PC-9 (cell line): ENCODE data around the gene AQP12A. TPM values are rescaled to one million over a fixed set of nuclear protein-coding genes. Genes with fewer than 3 reads are reported as not detected.

Experiments used
- BruUV-seq: library from RNA; stranded (reverse); fragments of 400-500 nt; replicated peaks from 2 replicates; lab custom pipeline; 2021; lab: Mats Ljungman, UMichigan
- CTCF ChIA-PET: fragments of 300-600 bp; sonication (Branson Sonifier 250); formaldehyde crosslinking; loops from one replicate; lab custom pipeline; 2022; ENCODE audit warnings: antibody characterized with exemption; lab: Charles Lee
- POLR2A ChIA-PET: fragments of 300-600 bp; sonication (Branson Sonifier 250); formaldehyde crosslinking; loops from one replicate; lab custom pipeline; 2022; ENCODE audit warnings: antibody characterized with exemption; ENCODE audit not compliant: unreplicated experiment; lab: Charles Lee
- DNase-seq, 2 experiments: peaks; one replicate each; pipeline versions ENCODE4 v3.0.0 to v3.0.0-alpha.2; 2015 to 2022; ENCODE audit warnings: mixed read lengths in 1 of 2
- H2AFZ ChIP-seq: fragments of 200-600 bp; sonication (generic); 2 replicates; pipeline ENCODE4 v1.8.1; 2017; ENCODE audit warnings: antibody characterized with exemption
- H3F3A ChIP-seq: fragments of 200-600 bp; sonication (generic); 2 replicates; pipeline ENCODE4 v1.8.1; 2017; ENCODE audit warnings: antibody characterized with exemption, mild to moderate bottlenecking, low read depth; ENCODE audit not compliant: insufficient read depth
- H3K27ac ChIP-seq: fragments of 200-600 bp; sonication (generic); 2 replicates; pipeline ENCODE4 v1.6.1; 2016; ENCODE audit warnings: mixed run types
- H3K27me3 ChIP-seq: fragments of 200-600 bp; sonication (generic); 2 replicates; pipeline ENCODE4 v1.6.1; 2016; ENCODE audit warnings: low read depth, mixed run types; ENCODE audit not compliant: insufficient read depth
- H3K36me3 ChIP-seq: fragments of 200-600 bp; sonication (generic); 2 replicates; pipeline ENCODE4 v1.6.1; 2016; ENCODE audit warnings: low read depth, mixed run types
- H3K4me1 ChIP-seq: fragments of 200-600 bp; sonication (generic); replicated peaks from 2 replicates; pipeline ENCODE4 v1.6.1; 2016; ENCODE audit warnings: mixed run types; ENCODE audit not compliant: insufficient read depth
- H3K4me2 ChIP-seq: fragments of 200-600 bp; sonication (generic); 2 replicates; pipeline ENCODE4 v1.6.1; 2017; ENCODE audit warnings: mixed run types
- H3K4me3 ChIP-seq: fragments of 200-600 bp; sonication (generic); 2 replicates; pipeline ENCODE4 v1.6.1; 2016; ENCODE audit warnings: mixed run types
- H3K79me2 ChIP-seq: fragments of 200-600 bp; sonication (generic); 2 replicates; pipeline ENCODE4 v1.6.1; 2017; ENCODE audit warnings: low read depth, mixed run types
- H3K9me2 ChIP-seq: fragments of 200-600 bp; sonication (generic); 2 replicates; pipeline ENCODE4 v1.8.1; 2017; ENCODE audit warnings: mild to moderate bottlenecking; ENCODE audit not compliant: insufficient read depth
- H3K9me3 ChIP-seq: fragments of 200-600 bp; sonication (generic); 2 replicates; pipeline ENCODE4 v1.8.1; 2016; ENCODE audit warnings: low read depth; ENCODE audit not compliant: insufficient read depth
- H4K20me1 ChIP-seq: fragments of 200-600 bp; sonication (generic); 2 replicates; pipeline ENCODE4 v1.8.1; 2017; ENCODE audit not compliant: insufficient read depth
- CTCF ChIP-seq: fragments of 200-600 bp; sonication (generic); conservative IDR thresholded peaks from 2 replicates; pipeline ENCODE4 v1.6.1; 2017; ENCODE audit warnings: mixed run types, antibody characterized with exemption, mild to moderate bottlenecking, moderate library complexity
- EZH2 ChIP-seq: fragments of 200-600 bp; sonication (generic); IDR thresholded peaks from 2 replicates; pipeline ENCODE4 v1.8.0; 2017; ENCODE audit warnings: antibody characterized with exemption, low read depth
- intact Hi-C: fragments of 100-400 bp; cut with micrococcal nuclease; formaldehyde crosslinking; loops from one replicate; pipeline ENCODE4 v1.10.0; 2022; ENCODE audit not compliant: unreplicated experiment
- total RNA-seq: library from RNA; stranded (reverse); gene quantifications from 2 replicates; pipeline ENCODE4 v1.2.3, GENCODE V29; 2021

Gene AQP12A
- total RNA-seq, 1 experiment from 2014 or later, result not detected

DNA sequence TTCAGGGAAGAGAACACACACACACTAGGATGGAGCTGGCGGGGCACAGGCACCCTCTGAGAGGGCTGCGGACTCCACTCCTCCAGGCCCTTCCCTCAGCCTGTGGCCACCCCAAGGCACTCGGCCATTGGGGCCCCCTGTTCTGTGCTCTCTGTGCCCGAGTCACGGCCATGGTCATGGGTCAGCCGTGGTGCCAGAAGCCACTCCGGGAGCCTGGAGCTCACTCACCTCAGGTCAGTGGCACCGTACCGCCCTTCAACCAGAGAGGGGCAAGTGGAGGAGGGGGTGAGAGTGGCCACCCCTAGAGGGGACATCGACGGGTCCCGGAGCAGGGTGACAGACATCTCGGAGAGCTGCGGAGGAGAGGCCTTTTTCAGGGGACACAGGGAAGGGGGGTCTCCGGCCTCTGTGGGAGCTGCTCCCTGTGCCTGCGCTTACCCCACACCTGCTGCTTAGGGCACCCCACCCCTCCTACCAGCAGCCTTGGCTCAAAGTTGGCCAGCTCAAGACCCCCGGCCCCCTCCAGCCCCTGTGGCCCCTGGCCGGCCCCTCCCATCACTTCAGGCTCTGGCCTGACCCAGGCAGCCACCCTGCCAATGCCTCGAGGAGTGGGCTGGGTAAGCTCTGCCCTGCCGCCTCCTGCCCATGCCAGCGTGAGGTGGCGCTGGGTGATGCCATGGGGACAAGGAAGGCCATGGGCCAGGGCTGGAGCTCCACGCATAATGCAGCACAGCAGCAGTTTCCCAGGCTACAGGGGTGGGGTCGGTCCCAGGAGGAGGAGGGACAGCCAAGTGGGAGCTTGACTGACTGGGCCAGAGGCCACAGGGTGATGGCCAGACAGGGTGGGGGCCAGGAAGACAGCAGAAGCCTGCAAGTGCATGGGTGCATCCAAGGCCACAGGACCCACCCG is 29.3 kb downstream of the AQP12A start:
- Histone ChIP-seq H3F3A (no peaks in the 10 kb centered on the region), H3K36me3 (no peaks in the 10 kb centered on the region), H3K27ac (no peak overlapping the region), H3K27me3 (peaks cover 100% of the 10 kb centered on the region), H3K4me1 (no peaks in the 10 kb centered on the region), H3K9me2 (no peaks in the 10 kb centered on the region), H3K79me2 (no peaks in the 10 kb centered on the region), H3K9me3 (no peaks in the 10 kb centered on the region), H3K4me2 (no peak overlapping the region), H2AFZ (no peak overlapping the region), H4K20me1 (peaks cover 6% of the 10 kb centered on the region), H3K4me3 (no peak overlapping the region)
- TF ChIP-seq CTCF (no peak), EZH2 (no peak)
- no TSS peak for BruUV-seq
- DNase-seq, result no peak
- POLR2A ChIA-PET, result no interaction called here
- intact Hi-C loops, result no loop called here
- CTCF ChIA-PET, result interaction anchor here (0.7 kb wide), 1 partner anchor 107 kb away, joined by 4 read pairs; no protein-coding TSS in a partner anchor

GRCh38 chr2:240721596-240722180 is 30.0 kb downstream of the AQP12A start:
- CTCF ChIA-PET, result interaction anchor here (0.7 kb wide), 1 partner anchor 106 kb away, joined by 4 read pairs; no protein-coding TSS in a partner anchor
- no peak for DNase-seq
- Histone ChIP-seq H3K9me3 (no peaks in the 10 kb centered on the region), H3K36me3 (no peaks in the 10 kb centered on the region), H3F3A (no peaks in the 10 kb centered on the region), H3K9me2 (no peaks in the 10 kb centered on the region), H3K4me2 (no peak overlapping the region), H3K4me1 (no peaks in the 10 kb centered on the region), H3K79me2 (no peaks in the 10 kb centered on the region), H3K27me3 (peaks cover 100% of the 10 kb centered on the region), H3K4me3 (no peak overlapping the region), H2AFZ (no peak overlapping the region), H3K27ac (no peak overlapping the region), H4K20me1 (peaks cover 6% of the 10 kb centered on the region)
- intact Hi-C loops, result no loop called here
- no TSS peak for BruUV-seq
- TF ChIP-seq CTCF (no peak), EZH2 (no peak)
- POLR2A ChIA-PET, result no interaction called here

DNA sequence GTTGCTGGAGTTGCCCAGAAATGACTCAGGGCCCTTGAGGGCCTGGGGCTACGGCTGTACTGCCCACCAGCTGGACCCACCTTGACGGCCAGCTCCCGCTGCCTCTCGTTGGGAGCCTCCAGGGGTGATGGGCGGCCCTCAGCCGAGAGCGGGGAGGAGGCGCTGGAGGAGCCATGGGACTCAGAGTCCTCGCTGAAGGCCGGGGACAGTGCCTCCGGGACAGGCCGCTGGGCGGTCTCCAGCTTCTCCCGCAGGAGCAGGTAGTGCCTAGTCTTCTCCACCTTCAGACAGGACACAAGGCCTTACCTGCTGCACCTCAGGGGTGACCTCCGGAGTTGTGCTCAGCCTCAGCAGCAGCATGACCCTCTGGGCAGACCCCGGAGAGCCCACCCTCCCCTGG is 30.7 kb downstream of the AQP12A start:
- intact Hi-C loops, result no loop called here
- H3K79me2 ChIP-seq, result no peaks in the 10 kb centered on the region
- CTCF ChIA-PET, result no interaction called here
- H2AFZ ChIP-seq, result no peak overlapping the region
- no peak overlapping the region for H3K4me2 ChIP-seq
- H3K27ac ChIP-seq, result no peak overlapping the region
- H3K36me3 ChIP-seq, result no peaks in the 10 kb centered on the region
- POLR2A ChIA-PET, result no interaction called here
- H3K9me2 ChIP-seq, result no peaks in the 10 kb centered on the region
- H3K4me3 ChIP-seq, result no peak overlapping the region
- no peaks in the 10 kb centered on the region for H3K9me3 ChIP-seq
- no peaks in the 10 kb centered on the region for H3K4me1 ChIP-seq
- H3F3A ChIP-seq, result no peaks in the 10 kb centered on the region
- BruUV-seq, result no TSS peak
- TF ChIP-seq EZH2, result no peak
- no peak for TF ChIP-seq CTCF
- no peak for DNase-seq
- H3K27me3 ChIP-seq, result peaks cover 100% of the 10 kb centered on the region
- peaks cover 6% of the 10 kb centered on the region for H4K20me1 ChIP-seq
